Upper lobe of left lung (tissue), 4 donors: ENCODE results near the gene EML1.

Experiments used
- CTCF ChIP-seq, 6 experiments: fragments of 450-650 bp in 4 of 6; fragments of 200-600 bp in 2 of 6; sonication (generic) in 2 of 6; IDR thresholded peaks; one replicate each; pipeline ENCODE4 v1.5.1; 2016 to 2019; ENCODE audit warnings: antibody characterized with exemption in 6 of 6
- POLR2AphosphoS5 ChIP-seq, 2 donors: sonication (generic); formaldehyde crosslinking; IDR thresholded peaks; one replicate each; pipeline ENCODE4 v1.5.1; 2017; ENCODE audit warnings: antibody characterized with exemption in 2 of 2

DNA sequence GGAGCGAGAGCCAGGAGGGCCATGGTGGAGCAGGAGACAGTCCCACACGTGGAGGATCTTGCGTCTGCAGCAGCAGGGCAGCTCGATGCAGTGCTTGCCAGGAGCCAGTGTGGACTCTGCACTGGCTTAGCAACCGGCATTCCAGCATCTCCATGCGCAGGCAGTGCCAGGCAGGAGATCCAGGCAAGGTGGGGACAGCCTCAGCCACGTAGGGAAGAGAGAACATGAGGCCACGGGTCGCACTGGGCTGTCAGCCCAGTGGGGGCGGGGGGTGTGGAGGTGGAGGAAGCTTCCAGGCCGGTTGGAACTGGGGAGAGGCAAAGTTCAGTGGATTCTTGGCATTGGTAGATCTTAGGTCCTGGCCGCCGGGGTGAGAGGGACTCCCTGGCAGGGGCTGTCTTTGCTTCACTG is 151.0 kb downstream of the EML1 start:
- TF ChIP-seq CTCF (IDR thresholded peaks at IDR 0.05) (no peak), POLR2AphosphoS5 (IDR thresholded peaks at IDR 0.05) (no peak)
